MCF 10A (cell line): ENCODE results near the gene R3HDM4. TPM values are rescaled to one million over a fixed set of nuclear protein-coding genes. Genes with fewer than 3 reads are reported as not detected.

ENCODE experiments used
- BruUV-seq: library from RNA; stranded (reverse); fragments of 400-500 nt; replicated peaks from 2 replicates; lab custom pipeline; 2021; lab: Mats Ljungman, UMichigan
- CTCF ChIA-PET: fragments of 300-600 bp; sonication (Branson Sonifier 250); formaldehyde crosslinking; extraction: SDS; loops from one replicate; lab custom pipeline; 2021; ENCODE audit warnings: antibody characterized with exemption, inconsistent platforms; lab: Yijun Ruan, JAX
- POLR2A ChIA-PET: fragments of 300-600, 350-650 bp; sonication (Branson Sonifier 250); formaldehyde crosslinking; extraction: SDS; loops from one replicate; lab custom pipeline; 2020; ENCODE audit warnings: antibody characterized with exemption, inconsistent platforms; lab: Yijun Ruan, JAX
- DNase-seq: peaks from one replicate; pipeline ENCODE4 v3.0.0-alpha.2; 2018; ENCODE audit not compliant: unreplicated experiment
- H3K27ac Mint-ChIP-seq: one replicate; pipeline ENCODE4 v1.8.0; 2022; ENCODE audit warnings: mild to moderate bottlenecking, low read depth, mixed read lengths; ENCODE audit not compliant: unreplicated experiment
- H3K27me3 Mint-ChIP-seq: one replicate; pipeline ENCODE4 v1.8.0; 2022; ENCODE audit warnings: mixed read lengths; ENCODE audit not compliant: insufficient read depth, unreplicated experiment
- H3K36me3 Mint-ChIP-seq: one replicate; pipeline ENCODE4 v1.8.0; 2022; ENCODE audit warnings: mild to moderate bottlenecking, moderate library complexity, mixed read lengths; ENCODE audit not compliant: insufficient read depth, unreplicated experiment
- H3K4me1 Mint-ChIP-seq: one replicate; pipeline ENCODE4 v1.8.0; 2022; ENCODE audit warnings: mixed read lengths; ENCODE audit not compliant: insufficient read depth, unreplicated experiment
- H3K4me3 Mint-ChIP-seq: one replicate; pipeline ENCODE4 v1.8.0; 2022; ENCODE audit warnings: mild to moderate bottlenecking, moderate library complexity, mixed read lengths; ENCODE audit not compliant: unreplicated experiment
- H3K9me3 Mint-ChIP-seq: one replicate; pipeline ENCODE4 v1.8.0; 2022; ENCODE audit warnings: mixed read lengths; ENCODE audit not compliant: unreplicated experiment
- CTCF ChIP-seq: fragments of 200-600 bp; IDR thresholded peaks from one replicate; pipeline ENCODE4 v1.8.0; 2022; ENCODE audit warnings: antibody characterized with exemption, mild to moderate bottlenecking; ENCODE audit not compliant: unreplicated experiment
- intact Hi-C: fragments of 100-400 bp; cut with micrococcal nuclease; formaldehyde crosslinking; loops from 2 replicates; pipeline ENCODE4 v1.14.1; 2022
- total RNA-seq: library from RNA; stranded (reverse); gene quantifications from 2 replicates; pipeline ENCODE4 v1.2.3, GENCODE V29; 2022

Gene R3HDM4
- total RNA-seq, 1 experiment from 2014 or later = 73.6 TPM

GRCh38 chr19:888581-889385, 24.2 kb downstream of the R3HDM4 start:
- POLR2A ChIA-PET = no interaction called here
- Mint-ChIP-seq H3K9me3 (no peaks in the 10 kb centered on the region), H3K27ac (no peak overlapping the region), H3K27me3 (no peaks in the 10 kb centered on the region), H3K4me1 (peaks cover 10% of the 10 kb centered on the region), H3K4me3 (no peak overlapping the region), H3K36me3 (peaks cover 45% of the 10 kb centered on the region)
- CTCF ChIA-PET = no interaction called here
- intact Hi-C loops = no loop called here
- TF ChIP-seq CTCF = no peak
- no peak for DNase-seq
- BruUV-seq = TSS peak; percentile 29

- no peak for DNase-seq
- Mint-ChIP-seq H3K36me3 (peaks cover 44% of the 10 kb centered on the region), H3K9me3 (no peaks in the 10 kb centered on the region), H3K4me3 (no peak overlapping the region), H3K4me1 (peaks cover 9% of the 10 kb centered on the region), H3K27ac (no peak overlapping the region), H3K27me3 (no peaks in the 10 kb centered on the region)
- POLR2A ChIA-PET = no interaction called here
- intact Hi-C loops = no loop called here
- CTCF ChIA-PET = no interaction called here
- BruUV-seq = no TSS peak
- no peak for TF ChIP-seq CTCF
Measured at GRCh38 chr19:887599-887998, 25.4 kb downstream of the R3HDM4 start.

GRCh38 chr19:887072-887471, 25.9 kb downstream of the R3HDM4 start:
- Mint-ChIP-seq H3K4me3 (no peak overlapping the region), H3K27ac (no peak overlapping the region), H3K4me1 (peaks cover 9% of the 10 kb centered on the region), H3K36me3 (peaks cover 44% of the 10 kb centered on the region), H3K27me3 (no peaks in the 10 kb centered on the region), H3K9me3 (no peaks in the 10 kb centered on the region)
- ChIA-PET POLR2A (no interaction called here), CTCF (no interaction called here)
- TF ChIP-seq CTCF = no peak
- no peak for DNase-seq
- BruUV-seq = no TSS peak
- intact Hi-C loops = no loop called here

GRCh38 chr19:885536-886224, 27.3 kb downstream of the R3HDM4 start:
- ChIA-PET CTCF (no interaction called here), POLR2A (no interaction called here)
- peaks cover 53% of the 10 kb centered on the region for H3K36me3 Mint-ChIP-seq
- no TSS peak for BruUV-seq
- no peak for DNase-seq
- no peak overlapping the region for H3K4me3 Mint-ChIP-seq
- H3K27me3 Mint-ChIP-seq = no peaks in the 10 kb centered on the region
- no peak for TF ChIP-seq CTCF
- H3K9me3 Mint-ChIP-seq = no peaks in the 10 kb centered on the region
- intact Hi-C loops = no loop called here
- peaks cover 9% of the 10 kb centered on the region for H3K4me1 Mint-ChIP-seq
- H3K27ac Mint-ChIP-seq = no peak overlapping the region
